ENCODE data around the gene CHST8. TPM values are rescaled to one million over a fixed set of nuclear protein-coding genes. Genes with fewer than 3 reads are reported as not detected.

The CHST8 gene
- total RNA-seq, 1 experiment from 2014 or later = not detected

DNA sequence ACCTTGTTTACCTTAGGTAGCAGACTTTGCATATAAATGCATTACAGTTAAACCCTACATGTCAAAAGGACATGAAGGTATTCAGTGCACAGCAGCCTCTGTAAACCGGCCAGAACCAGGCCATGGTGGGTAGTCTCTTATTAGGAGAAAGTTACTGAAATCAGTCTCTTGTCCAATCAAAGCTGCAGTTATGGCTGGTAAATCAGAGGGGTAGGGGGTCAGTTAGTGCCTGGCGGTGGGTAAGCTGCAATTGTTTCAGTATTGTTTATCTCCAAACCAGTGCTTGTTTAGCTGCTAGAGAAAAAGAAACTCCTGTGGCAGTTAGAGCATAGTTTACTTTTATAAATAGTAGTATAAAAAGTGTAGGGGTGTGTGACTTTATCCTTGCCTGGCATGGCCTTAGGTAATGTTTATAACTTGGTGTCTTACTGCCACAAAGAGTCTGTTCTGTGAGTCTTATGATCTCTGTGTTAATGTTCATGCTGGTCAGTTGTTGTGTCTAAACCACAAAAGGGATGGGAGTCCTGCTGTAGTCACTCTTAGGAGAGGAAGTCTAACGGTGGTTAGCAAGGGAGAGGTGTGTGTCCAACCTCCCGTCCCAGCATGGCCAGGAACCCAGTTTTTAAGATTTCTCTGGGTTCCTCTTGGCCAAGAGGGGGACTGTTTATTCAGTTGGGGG lies 28.0 kb downstream of the CHST8 start:
- Mint-ChIP-seq H3K4me3 (ENCODE audit: unreplicated experiment) (no peak overlapping the region), H3K27ac (ENCODE audit: unreplicated experiment) (no peak overlapping the region), H3K9me3 (ENCODE audit: unreplicated experiment) (peaks cover 13% of the 10 kb centered on the region), H3K27me3 (ENCODE audit: insufficient read depth, unreplicated experiment) (peaks cover 27% of the 10 kb centered on the region), H3K4me1 (ENCODE audit: low read depth, unreplicated experiment) (no peaks in the 10 kb centered on the region), H3K36me3 (ENCODE audit: insufficient read depth, unreplicated experiment) (no peaks in the 10 kb centered on the region)
- Histone ChIP-seq H3K27me3 (replicated peaks; ENCODE audit: control insufficient read depth, insufficient read depth, low read length) (no peaks in the 10 kb centered on the region), H3K9me3 (peaks cover 5% of the 10 kb centered on the region; the same call in 1 of the 2 replicates), H3K36me3 (ENCODE audit: control insufficient read depth, insufficient read depth, low read length) (no peaks in the 10 kb centered on the region), H3K4me1 (no peaks in the 10 kb centered on the region), H3K4me3 (ENCODE audit: low read depth, low read length) (no peak overlapping the region)
- CTCF ChIA-PET = no interaction called here
- TF ChIP-seq, protein P1, sequence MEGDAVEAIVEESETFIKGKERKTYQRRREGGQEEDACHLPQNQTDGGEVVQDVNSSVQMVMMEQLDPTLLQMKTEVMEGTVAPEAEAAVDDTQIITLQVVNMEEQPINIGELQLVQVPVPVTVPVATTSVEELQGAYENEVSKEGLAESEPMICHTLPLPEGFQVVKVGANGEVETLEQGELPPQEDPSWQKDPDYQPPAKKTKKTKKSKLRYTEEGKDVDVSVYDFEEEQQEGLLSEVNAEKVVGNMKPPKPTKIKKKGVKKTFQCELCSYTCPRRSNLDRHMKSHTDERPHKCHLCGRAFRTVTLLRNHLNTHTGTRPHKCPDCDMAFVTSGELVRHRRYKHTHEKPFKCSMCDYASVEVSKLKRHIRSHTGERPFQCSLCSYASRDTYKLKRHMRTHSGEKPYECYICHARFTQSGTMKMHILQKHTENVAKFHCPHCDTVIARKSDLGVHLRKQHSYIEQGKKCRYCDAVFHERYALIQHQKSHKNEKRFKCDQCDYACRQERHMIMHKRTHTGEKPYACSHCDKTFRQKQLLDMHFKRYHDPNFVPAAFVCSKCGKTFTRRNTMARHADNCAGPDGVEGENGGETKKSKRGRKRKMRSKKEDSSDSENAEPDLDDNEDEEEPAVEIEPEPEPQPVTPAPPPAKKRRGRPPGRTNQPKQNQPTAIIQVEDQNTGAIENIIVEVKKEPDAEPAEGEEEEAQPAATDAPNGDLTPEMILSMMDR (IDR thresholded peaks at IDR 0.05; ENCODE audit: insufficient read depth in 1 of 2, low read depth in 1 of 2, low read length in 1 of 2, severe bottlenecking in 1 of 2, unreplicated experiment in 1 of 2) = no peak
- no peak for DNase-seq
- intact Hi-C loops (cut with micrococcal nuclease; ENCODE audit: unreplicated experiment) = no loop called here
- BruUV-seq (replicated peaks) = no TSS peak
- POLR2A ChIA-PET = no interaction called here

DNA sequence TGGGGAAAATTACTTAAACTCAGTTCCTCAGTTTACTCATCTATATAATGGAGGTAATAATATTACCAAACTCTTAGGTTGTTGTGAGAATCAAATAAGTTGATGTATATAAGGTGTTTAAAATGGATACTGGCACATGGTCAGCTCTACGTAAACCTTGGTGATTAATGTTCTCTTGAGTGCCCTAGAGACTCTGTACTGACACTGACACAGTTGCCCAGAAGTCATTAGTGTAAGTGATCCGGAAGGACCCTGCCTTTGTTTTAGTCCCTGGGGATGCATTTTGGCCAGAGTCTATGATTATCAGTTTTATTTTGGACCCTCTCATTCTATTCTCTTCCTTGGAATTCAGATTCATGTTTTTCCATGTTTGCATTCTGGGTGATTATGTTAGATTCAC lies 31.9 kb downstream of the CHST8 start:
- BruUV-seq (replicated peaks) = no TSS peak
- intact Hi-C loops (cut with micrococcal nuclease; ENCODE audit: unreplicated experiment) = no loop called here
- H3K36me3 ChIP-seq (ENCODE audit: control insufficient read depth, insufficient read depth, low read length) = no peaks in the 10 kb centered on the region
- H3K4me3 ChIP-seq (ENCODE audit: low read depth, low read length) = no peak overlapping the region
- H3K4me1 Mint-ChIP-seq (ENCODE audit: low read depth, unreplicated experiment) = no peaks in the 10 kb centered on the region
- H3K27me3 Mint-ChIP-seq (ENCODE audit: insufficient read depth, unreplicated experiment) = peaks cover 17% of the 10 kb centered on the region
- no peak overlapping the region for H3K27ac Mint-ChIP-seq (ENCODE audit: unreplicated experiment)
- peaks cover 13% of the 10 kb centered on the region for H3K9me3 Mint-ChIP-seq (ENCODE audit: unreplicated experiment)
- H3K36me3 Mint-ChIP-seq (ENCODE audit: insufficient read depth, unreplicated experiment) = no peaks in the 10 kb centered on the region
- ChIA-PET CTCF (no interaction called here), POLR2A (no interaction called here)
- peaks cover 5% of the 10 kb centered on the region; the same call in 1 of the 2 replicates for H3K9me3 ChIP-seq
- H3K4me3 Mint-ChIP-seq (ENCODE audit: unreplicated experiment) = no peak overlapping the region
- H3K4me1 ChIP-seq = no peaks in the 10 kb centered on the region
- no peak for DNase-seq
- TF ChIP-seq, protein P1 (IDR thresholded peaks at IDR 0.05; ENCODE audit: insufficient read depth in 1 of 2, low read depth in 1 of 2, low read length in 1 of 2, severe bottlenecking in 1 of 2, unreplicated experiment in 1 of 2) = no peak
- no peaks in the 10 kb centered on the region for H3K27me3 ChIP-seq (replicated peaks; ENCODE audit: control insufficient read depth, insufficient read depth, low read length)

DNA sequence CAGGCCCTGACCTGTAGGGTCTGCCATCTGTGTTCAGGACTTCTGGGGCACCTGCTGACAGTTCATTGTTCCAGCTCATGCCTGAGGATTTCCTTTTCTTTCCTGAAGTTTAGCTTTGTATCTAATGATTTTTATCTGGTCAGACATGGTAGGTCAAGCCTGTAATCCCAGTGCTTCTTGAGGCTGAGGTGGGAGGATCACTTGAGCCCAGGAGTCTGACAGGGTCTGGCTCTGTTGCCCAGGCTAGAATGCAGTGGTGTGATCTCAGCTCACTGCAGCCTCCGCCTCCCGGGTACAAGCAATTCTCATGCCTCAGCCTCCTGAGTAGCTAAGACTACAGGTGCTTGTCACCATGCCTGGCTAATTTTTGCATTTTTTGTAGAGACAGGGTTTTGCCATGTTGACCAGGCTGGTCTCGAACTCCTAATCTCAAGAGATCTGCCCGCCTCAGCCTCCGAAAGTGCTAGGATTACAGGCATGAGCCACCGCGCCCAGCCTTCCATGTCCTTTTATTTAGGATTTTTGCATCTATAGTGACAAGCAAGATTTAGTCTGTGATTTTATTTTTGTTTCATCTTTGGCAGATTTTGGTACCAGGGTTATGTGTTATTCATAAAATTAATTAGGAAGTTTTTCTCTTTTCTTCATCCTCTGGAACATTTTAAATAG lies 33.2 kb downstream of the CHST8 start:
- CTCF ChIA-PET = no interaction called here
- H3K9me3 Mint-ChIP-seq (ENCODE audit: unreplicated experiment) = peaks cover 13% of the 10 kb centered on the region
- BruUV-seq (replicated peaks) = no TSS peak
- H3K4me1 Mint-ChIP-seq (ENCODE audit: low read depth, unreplicated experiment) = no peaks in the 10 kb centered on the region
- H3K27me3 Mint-ChIP-seq (ENCODE audit: insufficient read depth, unreplicated experiment) = peaks cover 17% of the 10 kb centered on the region
- POLR2A ChIA-PET = no interaction called here
- no peak for DNase-seq
- no peak overlapping the region for H3K4me3 Mint-ChIP-seq (ENCODE audit: unreplicated experiment)
- no peaks in the 10 kb centered on the region for H3K36me3 Mint-ChIP-seq (ENCODE audit: insufficient read depth, unreplicated experiment)
- TF ChIP-seq, protein P1 (IDR thresholded peaks at IDR 0.05; ENCODE audit: insufficient read depth in 1 of 2, low read depth in 1 of 2, low read length in 1 of 2, severe bottlenecking in 1 of 2, unreplicated experiment in 1 of 2) = no peak
- Histone ChIP-seq H3K27me3 (replicated peaks; ENCODE audit: control insufficient read depth, insufficient read depth, low read length) (no peaks in the 10 kb centered on the region), H3K4me1 (no peaks in the 10 kb centered on the region), H3K9me3 (peaks cover 5% of the 10 kb centered on the region; the same call in 1 of the 2 replicates), H3K4me3 (ENCODE audit: low read depth, low read length) (no peak overlapping the region), H3K36me3 (ENCODE audit: control insufficient read depth, insufficient read depth, low read length) (no peaks in the 10 kb centered on the region)
- intact Hi-C loops (cut with micrococcal nuclease; ENCODE audit: unreplicated experiment) = no loop called here
- H3K27ac Mint-ChIP-seq (ENCODE audit: unreplicated experiment) = no peak overlapping the region

All from Caco-2 (cell line).